HCT116 (cell line): ENCODE measurements around the gene BRK1.
"Not testable (repeated sequence)": the region's sequence is repeated elsewhere in the genome, so short reads cannot be mapped to it uniquely, and the experiment has no call there.

ENCODE experiments used
- CBX3 ChIP-seq: IDR thresholded peaks from 2 replicates; pipeline ENCODE4 v1.6.1; 2012; ENCODE audit warnings: low read depth
- CTCF ChIP-seq, 3 experiments: fragments of 200-600 bp in 1 of 3; sonication (generic) in 1 of 3; IDR thresholded peaks in 2 of 3; conservative IDR thresholded peaks in 1 of 3; 2 replicates each; pipeline ENCODE4 v1.5.1; 2012 to 2017; ENCODE audit warnings: low read depth in 2 of 3, low read length in 2 of 3, antibody characterized with exemption in 1 of 3, borderline replicate concordance in 1 of 3, control low read depth in 1 of 3, mild to moderate bottlenecking in 1 of 3, mixed read lengths in 1 of 3, mixed run types in 1 of 3, moderate library complexity in 1 of 3; ENCODE audit not compliant: insufficient read depth in 1 of 3
- EZH2 ChIP-seq: fragments of 200-600 bp; sonication (generic); IDR thresholded peaks from 2 replicates; pipeline ENCODE4 v1.6.1; 2017; ENCODE audit warnings: antibody characterized with exemption, mixed run types
- JUND ChIP-seq: IDR thresholded peaks from 2 replicates; pipeline ENCODE4 v1.6.1; 2012
- POLR2A ChIP-seq: IDR thresholded peaks from 2 replicates; pipeline ENCODE4 v1.7.0; 2011; ENCODE audit warnings: borderline replicate concordance; ENCODE audit not compliant: insufficient read depth, insufficient read length; ENCODE audit errors: extremely low read depth
- POLR2AphosphoS5 ChIP-seq: IDR thresholded peaks from 2 replicates; pipeline ENCODE4 v1.6.1; 2011; ENCODE audit warnings: mild to moderate bottlenecking, low read depth, low read length, moderate library complexity
- RAD21 ChIP-seq: IDR thresholded peaks from 2 replicates; pipeline ENCODE4 v1.6.1; 2012; ENCODE audit warnings: low read depth, mild to moderate bottlenecking
- REST ChIP-seq: IDR thresholded peaks from 2 replicates; pipeline ENCODE4 v1.6.1; 2012; ENCODE audit warnings: low read depth
- YY1 ChIP-seq: IDR thresholded peaks from 2 replicates; pipeline ENCODE4 v1.6.1; 2011; ENCODE audit warnings: low read length, low read depth, moderate library complexity, mild to moderate bottlenecking; ENCODE audit not compliant: insufficient replicate concordance; ENCODE audit errors: extremely low read depth
- ZBTB33 ChIP-seq: IDR thresholded peaks from 2 replicates; pipeline ENCODE4 v1.6.1; 2011; ENCODE audit warnings: mild to moderate bottlenecking, low read length, moderate library complexity; ENCODE audit not compliant: insufficient replicate concordance; ENCODE audit errors: extremely low read depth

- TF ChIP-seq YY1; CTCF (IDR thresholded peaks at IDR 0.05 in 2 of 3, conservative IDR thresholded peaks at IDR 0.05 in 1 of 3; ENCODE audit: borderline replicate concordance in 1 of 3, insufficient read depth in 1 of 3, low read depth in 2 of 3, low read length in 2 of 3); POLR2A; REST; POLR2AphosphoS5; ZBTB33; CBX3; RAD21; JUND; EZH2: not testable (repeated sequence)
Measured at GRCh38 chr3:10090774-10091173, 24.7 kb upstream of the BRK1 start.
